ENCODE results near the gene HP1BP3. TPM values are rescaled to one million over a fixed set of nuclear protein-coding genes. Genes with fewer than 3 reads are reported as not detected.

The HP1BP3 gene
- total and polyA plus RNA-seq, 2 experiments from 2014 or later = 89.1 to 112 TPM

- TF ChIP-seq ETS1 (IDR thresholded peaks at IDR 0.05) (no peak), ZNF331 (CRISPR knock-in tag; IDR thresholded peaks at IDR 0.05; ENCODE audit: low read depth) (no peak), ZNF114 (CRISPR knock-in tag; IDR thresholded peaks at IDR 0.05) (no peak), EZH2 (IDR thresholded peaks at IDR 0.05; ENCODE audit: low read depth, unreplicated experiment) (no peak), STAT1 (IDR thresholded peaks at IDR 0.05; ENCODE audit: unreplicated experiment) (no peak), POLR2AphosphoS5 (IDR thresholded peaks at IDR 0.05; ENCODE audit: low read depth) (no peak), NANOG (IDR thresholded peaks at IDR 0.05; ENCODE audit: borderline replicate concordance) (no peak)
- TF ChIP-seq, protein P1, sequence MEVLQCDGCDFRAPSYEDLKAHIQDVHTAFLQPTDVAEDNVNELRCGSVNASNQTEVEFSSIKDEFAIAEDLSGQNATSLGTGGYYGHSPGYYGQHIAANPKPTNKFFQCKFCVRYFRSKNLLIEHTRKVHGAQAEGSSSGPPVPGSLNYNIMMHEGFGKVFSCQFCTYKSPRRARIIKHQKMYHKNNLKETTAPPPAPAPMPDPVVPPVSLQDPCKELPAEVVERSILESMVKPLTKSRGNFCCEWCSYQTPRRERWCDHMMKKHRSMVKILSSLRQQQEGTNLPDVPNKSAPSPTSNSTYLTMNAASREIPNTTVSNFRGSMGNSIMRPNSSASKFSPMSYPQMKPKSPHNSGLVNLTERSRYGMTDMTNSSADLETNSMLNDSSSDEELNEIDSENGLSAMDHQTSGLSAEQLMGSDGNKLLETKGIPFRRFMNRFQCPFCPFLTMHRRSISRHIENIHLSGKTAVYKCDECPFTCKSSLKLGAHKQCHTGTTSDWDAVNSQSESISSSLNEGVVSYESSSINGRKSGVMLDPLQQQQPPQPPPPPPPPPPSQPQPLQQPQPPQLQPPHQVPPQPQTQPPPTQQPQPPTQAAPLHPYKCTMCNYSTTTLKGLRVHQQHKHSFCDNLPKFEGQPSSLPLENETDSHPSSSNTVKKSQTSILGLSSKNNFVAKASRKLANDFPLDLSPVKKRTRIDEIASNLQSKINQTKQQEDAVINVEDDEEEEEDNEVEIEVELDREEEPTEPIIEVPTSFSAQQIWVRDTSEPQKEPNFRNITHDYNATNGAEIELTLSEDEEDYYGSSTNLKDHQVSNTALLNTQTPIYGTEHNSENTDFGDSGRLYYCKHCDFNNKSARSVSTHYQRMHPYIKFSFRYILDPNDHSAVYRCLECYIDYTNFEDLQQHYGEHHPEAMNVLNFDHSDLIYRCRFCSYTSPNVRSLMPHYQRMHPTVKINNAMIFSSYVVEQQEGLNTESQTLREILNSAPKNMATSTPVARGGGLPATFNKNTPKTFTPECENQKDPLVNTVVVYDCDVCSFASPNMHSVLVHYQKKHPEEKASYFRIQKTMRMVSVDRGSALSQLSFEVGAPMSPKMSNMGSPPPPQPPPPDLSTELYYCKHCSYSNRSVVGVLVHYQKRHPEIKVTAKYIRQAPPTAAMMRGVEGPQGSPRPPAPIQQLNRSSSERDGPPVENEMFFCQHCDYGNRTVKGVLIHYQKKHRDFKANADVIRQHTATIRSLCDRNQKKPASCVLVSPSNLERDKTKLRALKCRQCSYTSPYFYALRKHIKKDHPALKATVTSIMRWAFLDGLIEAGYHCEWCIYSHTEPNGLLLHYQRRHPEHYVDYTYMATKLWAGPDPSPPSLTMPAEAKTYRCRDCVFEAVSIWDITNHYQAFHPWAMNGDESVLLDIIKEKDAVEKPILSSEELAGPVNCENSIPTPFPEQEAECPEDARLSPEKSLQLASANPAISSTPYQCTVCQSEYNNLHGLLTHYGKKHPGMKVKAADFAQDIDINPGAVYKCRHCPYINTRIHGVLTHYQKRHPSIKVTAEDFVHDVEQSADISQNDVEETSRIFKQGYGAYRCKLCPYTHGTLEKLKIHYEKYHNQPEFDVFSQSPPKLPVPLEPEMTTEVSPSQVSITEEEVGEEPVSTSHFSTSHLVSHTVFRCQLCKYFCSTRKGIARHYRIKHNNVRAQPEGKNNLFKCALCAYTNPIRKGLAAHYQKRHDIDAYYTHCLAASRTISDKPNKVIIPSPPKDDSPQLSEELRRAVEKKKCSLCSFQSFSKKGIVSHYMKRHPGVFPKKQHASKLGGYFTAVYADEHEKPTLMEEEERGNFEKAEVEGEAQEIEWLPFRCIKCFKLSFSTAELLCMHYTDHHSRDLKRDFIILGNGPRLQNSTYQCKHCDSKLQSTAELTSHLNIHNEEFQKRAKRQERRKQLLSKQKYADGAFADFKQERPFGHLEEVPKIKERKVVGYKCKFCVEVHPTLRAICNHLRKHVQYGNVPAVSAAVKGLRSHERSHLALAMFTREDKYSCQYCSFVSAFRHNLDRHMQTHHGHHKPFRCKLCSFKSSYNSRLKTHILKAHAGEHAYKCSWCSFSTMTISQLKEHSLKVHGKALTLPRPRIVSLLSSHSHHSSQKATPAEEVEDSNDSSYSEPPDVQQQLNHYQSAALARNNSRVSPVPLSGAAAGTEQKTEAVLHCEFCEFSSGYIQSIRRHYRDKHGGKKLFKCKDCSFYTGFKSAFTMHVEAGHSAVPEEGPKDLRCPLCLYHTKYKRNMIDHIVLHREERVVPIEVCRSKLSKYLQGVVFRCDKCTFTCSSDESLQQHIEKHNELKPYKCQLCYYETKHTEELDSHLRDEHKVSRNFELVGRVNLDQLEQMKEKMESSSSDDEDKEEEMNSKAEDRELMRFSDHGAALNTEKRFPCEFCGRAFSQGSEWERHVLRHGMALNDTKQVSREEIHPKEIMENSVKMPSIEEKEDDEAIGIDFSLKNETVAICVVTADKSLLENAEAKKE (CRISPR knock-in tag; IDR thresholded peaks at IDR 0.05) = no peak
Measured at GRCh38 chr1:20701446-20701845, 85.7 kb downstream of the HP1BP3 start (continued).

DNA sequence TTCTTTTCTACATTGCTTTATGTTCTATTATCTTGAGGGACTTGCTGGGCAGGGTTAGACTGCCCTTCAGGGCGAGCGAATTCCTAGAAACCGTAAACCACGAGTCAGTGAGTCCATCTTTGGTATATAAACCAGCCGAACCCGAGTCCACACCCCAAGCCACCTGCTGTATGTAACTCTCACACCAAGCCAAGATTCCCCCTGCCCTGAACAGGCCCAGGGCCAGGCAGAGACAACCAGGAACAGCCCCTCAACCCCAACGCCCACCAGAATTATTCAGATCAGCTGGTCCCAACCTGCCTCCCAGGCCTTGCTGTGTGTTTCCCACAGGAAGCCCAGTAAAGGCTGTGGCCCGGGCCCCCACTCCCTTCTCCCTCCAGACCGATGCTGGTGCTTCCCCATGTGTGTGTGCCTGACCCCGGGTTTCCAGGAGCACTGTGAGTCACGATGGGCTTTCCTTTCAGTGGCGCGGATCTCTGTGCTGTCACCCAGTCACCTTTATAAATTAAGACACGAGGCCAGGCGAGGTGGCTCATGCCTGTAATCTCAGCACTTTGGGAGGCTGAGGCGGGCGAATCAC, 86.4 kb downstream of the HP1BP3 start:
- ATAC-seq (no peak), DNase-seq (ENCODE audit: low spot score) (no peak)
- no peak overlapping the region for H3K4me3 ChIP-seq
- H3K27ac Mint-ChIP-seq = no peak overlapping the region
- H3K36me3 Mint-ChIP-seq (ENCODE audit: low read depth) = peaks cover 6% of the 10 kb centered on the region; the same call in 2 of the 3 replicates
- no peaks in the 10 kb centered on the region; the same call in 1 of the 2 replicates for H4K20me1 ChIP-seq (replicated peaks; ENCODE audit: insufficient read depth)
- H3K4me1 Mint-ChIP-seq = peaks cover 10% of the 10 kb centered on the region
- H3K79me2 ChIP-seq (replicated peaks; ENCODE audit: insufficient read depth) = no peaks in the 10 kb centered on the region
- no peaks in the 10 kb centered on the region for H3K9me2 ChIP-seq (ENCODE audit: insufficient read depth)
- no peaks in the 10 kb centered on the region for H3K27me3 ChIP-seq (ENCODE audit: insufficient read depth)
- H3K4me1 ChIP-seq (ENCODE audit: insufficient read depth) = peaks cover 10% of the 10 kb centered on the region; the same call in 1 of the 2 replicates
- H3F3A ChIP-seq (replicated peaks; ENCODE audit: low read depth) = 0 out of 2 replicates have a peak, but pooled peaks cover 2% of the 10 kb centered on the region
- H3K27me3 Mint-ChIP-seq (ENCODE audit: insufficient read depth, low read depth, poor library complexity) = peaks cover 5% of the 10 kb centered on the region
- peaks cover 2% of the 10 kb centered on the region for H3K9me3 Mint-ChIP-seq
- no peak overlapping the region for H3K27ac ChIP-seq (ENCODE audit: low read depth)
- no peak overlapping the region for H2AFZ ChIP-seq
- no peak overlapping the region for H3K4me3 Mint-ChIP-seq
- H3K4me2 ChIP-seq = no peak overlapping the region
- H3K36me3 ChIP-seq (ENCODE audit: insufficient read depth) = no peaks in the 10 kb centered on the region
- no peak for TF ChIP-seq STAT1 (IDR thresholded peaks at IDR 0.05; ENCODE audit: unreplicated experiment)
- TF ChIP-seq EZH2phosphoT487 (IDR thresholded peaks at IDR 0.05; ENCODE audit: unreplicated experiment) = no peak
- TF ChIP-seq ZNF331 (CRISPR knock-in tag; IDR thresholded peaks at IDR 0.05; ENCODE audit: low read depth) = no peak
- no peak for TF ChIP-seq ZNF114 (CRISPR knock-in tag; IDR thresholded peaks at IDR 0.05)
- TF ChIP-seq EZH2 (IDR thresholded peaks at IDR 0.05; ENCODE audit: low read depth, unreplicated experiment) = no peak
- no peak for TF ChIP-seq NANOG (IDR thresholded peaks at IDR 0.05; ENCODE audit: borderline replicate concordance)
- TF ChIP-seq CREB1 (CRISPR knock-in tag; IDR thresholded peaks at IDR 0.05; ENCODE audit: low read depth) = no peak
- no peak for TF ChIP-seq CTCF (conservative IDR thresholded peaks at IDR 0.05; ENCODE audit: low read depth in 2 of 2)
- TF ChIP-seq, protein P2, sequence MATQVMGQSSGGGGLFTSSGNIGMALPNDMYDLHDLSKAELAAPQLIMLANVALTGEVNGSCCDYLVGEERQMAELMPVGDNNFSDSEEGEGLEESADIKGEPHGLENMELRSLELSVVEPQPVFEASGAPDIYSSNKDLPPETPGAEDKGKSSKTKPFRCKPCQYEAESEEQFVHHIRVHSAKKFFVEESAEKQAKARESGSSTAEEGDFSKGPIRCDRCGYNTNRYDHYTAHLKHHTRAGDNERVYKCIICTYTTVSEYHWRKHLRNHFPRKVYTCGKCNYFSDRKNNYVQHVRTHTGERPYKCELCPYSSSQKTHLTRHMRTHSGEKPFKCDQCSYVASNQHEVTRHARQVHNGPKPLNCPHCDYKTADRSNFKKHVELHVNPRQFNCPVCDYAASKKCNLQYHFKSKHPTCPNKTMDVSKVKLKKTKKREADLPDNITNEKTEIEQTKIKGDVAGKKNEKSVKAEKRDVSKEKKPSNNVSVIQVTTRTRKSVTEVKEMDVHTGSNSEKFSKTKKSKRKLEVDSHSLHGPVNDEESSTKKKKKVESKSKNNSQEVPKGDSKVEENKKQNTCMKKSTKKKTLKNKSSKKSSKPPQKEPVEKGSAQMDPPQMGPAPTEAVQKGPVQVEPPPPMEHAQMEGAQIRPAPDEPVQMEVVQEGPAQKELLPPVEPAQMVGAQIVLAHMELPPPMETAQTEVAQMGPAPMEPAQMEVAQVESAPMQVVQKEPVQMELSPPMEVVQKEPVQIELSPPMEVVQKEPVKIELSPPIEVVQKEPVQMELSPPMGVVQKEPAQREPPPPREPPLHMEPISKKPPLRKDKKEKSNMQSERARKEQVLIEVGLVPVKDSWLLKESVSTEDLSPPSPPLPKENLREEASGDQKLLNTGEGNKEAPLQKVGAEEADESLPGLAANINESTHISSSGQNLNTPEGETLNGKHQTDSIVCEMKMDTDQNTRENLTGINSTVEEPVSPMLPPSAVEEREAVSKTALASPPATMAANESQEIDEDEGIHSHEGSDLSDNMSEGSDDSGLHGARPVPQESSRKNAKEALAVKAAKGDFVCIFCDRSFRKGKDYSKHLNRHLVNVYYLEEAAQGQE (IDR thresholded peaks at IDR 0.05; ENCODE audit: unreplicated experiment) = no peak
